Measurements from ENCODE around the gene MX1. TPM values are rescaled to one million over a fixed set of nuclear protein-coding genes. Genes with fewer than 3 reads are reported as not detected.

Gene MX1
- total RNA-seq, 1 donor = 86.4 TPM

DNA sequence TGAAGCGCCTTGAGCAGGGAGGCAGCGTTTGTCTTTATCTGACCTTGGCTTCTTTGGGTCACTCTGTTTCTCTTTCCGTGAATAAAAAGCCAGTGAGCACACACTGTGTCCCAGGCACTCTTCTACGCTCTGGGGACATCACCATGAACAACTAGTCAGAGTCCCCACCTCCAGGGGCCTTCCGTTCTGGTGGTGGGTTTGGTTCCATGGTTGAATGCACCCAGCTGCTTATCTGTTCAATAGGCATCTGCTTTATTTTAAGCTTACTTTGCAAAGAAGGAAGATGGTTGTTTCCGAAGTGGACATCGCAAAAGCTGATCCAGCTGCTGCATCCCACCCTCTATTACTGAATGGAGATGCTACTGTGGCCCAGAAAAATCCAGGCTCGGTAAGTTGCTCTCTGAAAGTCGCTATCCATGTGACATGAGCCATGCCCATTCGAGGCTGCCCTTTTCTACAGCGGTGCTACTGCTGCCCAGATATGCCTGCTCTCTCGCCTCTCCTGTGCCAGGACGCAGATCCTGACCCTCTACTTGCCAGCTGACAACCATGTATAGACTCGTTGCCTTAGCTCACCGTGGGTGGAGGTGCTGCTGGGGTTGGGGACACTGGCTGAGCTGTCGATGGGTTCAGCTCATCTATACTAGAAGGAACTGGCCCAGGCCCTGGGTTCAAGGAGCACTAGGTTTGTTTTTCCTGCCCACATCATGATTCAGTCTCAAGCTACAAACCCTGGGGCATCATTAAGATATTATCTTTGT, 5.9 kb downstream of the MX1 start:
- DNase-seq (ENCODE audit: low read depth in 2 of 3, low spot score in 2 of 3) = no peak

GRCh38 chr21:41432562-41433460, 6.8 kb downstream of the MX1 start:
- DNase-seq (ENCODE audit: low read depth in 2 of 3, low spot score in 2 of 3) = no peak

- DNase-seq (ENCODE audit: low read depth in 2 of 3, low spot score in 2 of 3) = no peak
Measured at GRCh38 chr21:41433566-41433965, 7.5 kb downstream of the MX1 start.

DNA sequence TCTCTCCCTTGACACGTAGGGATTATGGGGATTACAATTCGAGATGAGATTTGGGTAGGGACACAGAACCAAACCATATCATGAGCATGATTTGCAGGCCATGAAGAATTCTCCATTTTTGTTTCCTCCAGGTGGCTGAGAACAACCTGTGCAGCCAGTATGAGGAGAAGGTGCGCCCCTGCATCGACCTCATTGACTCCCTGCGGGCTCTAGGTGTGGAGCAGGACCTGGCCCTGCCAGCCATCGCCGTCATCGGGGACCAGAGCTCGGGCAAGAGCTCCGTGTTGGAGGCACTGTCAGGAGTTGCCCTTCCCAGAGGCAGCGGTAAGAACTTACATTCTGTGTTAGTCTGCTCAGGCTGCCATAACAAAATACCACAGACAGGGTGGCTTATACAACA, 9.7 kb downstream of the MX1 start:
- no peak for DNase-seq (ENCODE audit: low read depth in 2 of 3, low spot score in 2 of 3)

GRCh38 chr21:41437729-41438128, 11.7 kb downstream of the MX1 start:
- DNase-seq (ENCODE audit: low read depth in 2 of 3, low spot score in 2 of 3) = no peak

GRCh38 chr21:41438425-41439113, 12.5 kb downstream of the MX1 start:
- no peak for DNase-seq (ENCODE audit: low read depth in 2 of 3, low spot score in 2 of 3)

DNA sequence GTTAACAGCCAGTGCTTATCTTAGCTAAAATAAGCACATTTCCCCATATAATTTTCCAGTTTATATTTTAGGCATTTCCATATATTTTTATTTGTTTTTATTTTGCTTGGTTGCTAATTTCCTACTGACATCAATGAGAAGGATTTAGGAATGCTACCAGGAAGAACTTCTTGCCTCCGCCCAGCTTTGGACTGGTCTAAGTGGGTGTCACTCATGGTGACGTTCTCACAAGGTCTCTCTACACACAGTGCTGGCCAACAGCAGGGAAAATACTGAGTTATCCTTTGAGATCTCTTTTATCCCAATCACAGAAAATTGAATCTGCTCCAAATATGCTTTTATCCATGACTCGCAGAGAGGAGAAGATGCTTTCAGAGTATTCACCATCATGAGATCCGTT, 13.2 kb downstream of the MX1 start:
- no peak for DNase-seq (ENCODE audit: low read depth in 2 of 3, low spot score in 2 of 3)

DNA sequence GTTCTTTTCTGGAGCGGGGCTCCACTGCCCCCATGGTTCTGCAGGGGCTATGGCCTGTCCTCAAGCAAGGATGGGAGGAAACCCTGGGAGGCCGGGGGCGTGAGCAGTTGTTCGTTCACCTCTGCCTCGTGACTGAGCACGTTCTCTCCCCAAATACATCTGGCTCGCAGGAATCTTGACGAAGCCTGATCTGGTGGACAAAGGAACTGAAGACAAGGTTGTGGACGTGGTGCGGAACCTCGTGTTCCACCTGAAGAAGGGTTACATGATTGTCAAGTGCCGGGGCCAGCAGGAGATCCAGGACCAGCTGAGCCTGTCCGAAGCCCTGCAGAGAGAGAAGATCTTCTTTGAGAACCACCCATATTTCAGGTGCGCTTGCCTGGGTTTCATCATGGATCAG, 15.5 kb downstream of the MX1 start:
- no peak for DNase-seq (ENCODE audit: low read depth in 2 of 3, low spot score in 2 of 3)

GRCh38 chr21:41442481-41443186, 16.6 kb downstream of the MX1 start:
- DNase-seq (ENCODE audit: low read depth in 2 of 3, low spot score in 2 of 3) = no peak

GRCh38 chr21:41443562-41443961, 17.5 kb downstream of the MX1 start:
- no peak for DNase-seq (ENCODE audit: low read depth in 2 of 3, low spot score in 2 of 3)

GRCh38 chr21:41444703-41445464, 18.8 kb downstream of the MX1 start:
- DNase-seq (ENCODE audit: low read depth in 2 of 3, low spot score in 2 of 3) = no peak

DNA sequence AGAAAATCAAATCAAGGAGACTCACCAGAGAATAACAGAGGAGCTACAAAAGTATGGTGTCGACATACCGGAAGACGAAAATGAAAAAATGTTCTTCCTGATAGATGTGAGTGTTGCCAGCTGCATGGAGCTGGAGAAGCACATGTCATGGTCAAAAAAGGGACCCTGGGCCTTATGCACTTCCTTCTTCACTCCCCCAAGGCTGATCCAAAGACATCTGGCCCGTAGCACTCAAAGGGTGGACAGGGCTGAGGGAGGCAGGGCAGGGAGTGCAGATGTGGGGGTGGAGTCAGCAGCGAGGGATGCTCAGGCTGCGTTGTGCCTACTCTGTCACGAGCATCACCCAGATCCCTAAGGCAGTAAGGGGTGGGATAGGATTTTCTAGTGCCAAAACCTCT, 19.4 kb downstream of the MX1 start:
- no peak for DNase-seq (ENCODE audit: low read depth in 2 of 3, low spot score in 2 of 3)

DNA sequence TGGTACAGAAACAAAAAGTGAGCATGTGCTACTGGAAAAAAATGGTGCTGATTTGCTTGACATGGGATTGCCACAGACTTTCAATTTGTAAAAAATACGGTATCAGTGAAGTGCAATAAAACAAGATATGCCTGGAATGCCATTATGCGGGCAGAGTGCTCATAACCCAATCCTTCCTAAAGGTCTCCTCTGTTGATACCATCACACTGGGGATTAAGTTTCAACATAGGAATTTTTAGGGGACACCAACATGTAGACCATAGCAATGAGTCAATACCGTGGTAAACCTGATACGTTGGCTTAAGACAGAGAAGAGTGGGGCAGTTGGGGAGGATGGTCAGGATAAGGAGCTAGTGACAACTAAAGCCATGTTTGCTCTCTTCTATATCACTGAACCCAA, 20.5 kb downstream of the MX1 start:
- no peak for DNase-seq (ENCODE audit: low read depth in 2 of 3, low spot score in 2 of 3)

DNA sequence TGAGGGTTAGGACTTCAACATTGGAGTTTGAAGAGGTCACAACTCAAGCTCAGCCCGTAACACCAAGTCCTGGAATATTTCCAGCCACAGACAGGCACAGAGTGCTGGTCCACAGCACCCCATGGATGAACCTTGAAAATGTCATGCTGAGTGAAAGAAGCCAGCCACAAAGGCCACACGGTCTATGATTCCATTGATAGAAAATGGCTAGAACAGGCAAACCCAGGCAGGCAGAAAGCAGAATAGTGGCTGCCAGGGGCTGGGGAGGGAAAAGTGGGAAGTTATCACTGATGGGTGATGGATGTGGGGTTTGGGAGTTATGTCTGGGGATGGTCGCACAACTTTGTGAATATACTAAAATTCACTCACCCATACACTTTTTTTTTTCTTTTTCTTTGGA, 21.3 kb downstream of the MX1 start:
- no peak for DNase-seq (ENCODE audit: low read depth in 2 of 3, low spot score in 2 of 3)

- no peak for DNase-seq (ENCODE audit: low read depth in 2 of 3, low spot score in 2 of 3)
Measured at GRCh38 chr21:41449613-41450012, 23.6 kb downstream of the MX1 start.

DNA sequence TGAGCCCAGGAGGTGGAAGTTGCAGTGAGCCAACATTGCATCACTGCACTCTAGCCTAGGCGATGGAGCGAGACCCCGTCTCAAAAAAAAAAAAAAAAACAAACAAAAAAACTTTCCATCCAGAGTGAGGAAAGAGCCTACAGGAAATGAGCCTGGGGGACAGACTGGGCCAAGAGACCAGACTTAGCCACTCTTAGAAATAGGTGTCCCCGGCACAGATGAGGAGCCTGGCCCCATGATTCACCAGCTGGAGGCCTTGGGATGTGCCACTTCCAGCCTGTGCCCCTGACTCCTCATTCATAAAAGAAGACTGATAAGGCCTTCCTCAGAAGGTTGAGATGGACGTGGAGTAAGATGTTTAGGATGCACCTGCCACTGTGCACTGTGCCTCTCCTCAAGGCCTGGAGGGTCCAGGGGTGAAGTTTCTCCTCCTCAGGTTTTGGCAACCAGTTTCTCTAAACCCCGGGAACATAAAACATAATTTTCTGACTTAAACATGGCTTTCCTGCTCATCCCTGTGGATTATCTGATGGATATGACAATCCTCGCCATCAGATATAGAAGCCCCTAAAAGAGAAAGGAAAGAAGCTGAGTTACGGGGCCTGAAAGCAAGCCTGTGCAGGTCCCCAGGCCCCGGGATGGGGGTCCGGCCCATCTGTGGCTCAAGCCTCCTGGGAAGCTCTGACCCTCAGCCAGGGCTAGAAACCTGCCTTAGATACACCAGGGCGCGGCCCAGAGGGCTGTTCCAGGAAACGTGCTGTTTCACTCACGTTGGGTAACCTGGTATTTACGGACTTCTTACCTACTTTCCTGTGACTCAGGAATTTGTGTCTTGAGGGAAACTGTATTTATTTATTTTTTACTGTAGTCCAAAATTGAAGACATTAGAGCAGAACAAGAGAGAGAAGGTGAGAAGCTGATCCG, 26.0 kb downstream of the MX1 start:
- DNase-seq (ENCODE audit: low read depth in 2 of 3, low spot score in 2 of 3) = no peak

DNA sequence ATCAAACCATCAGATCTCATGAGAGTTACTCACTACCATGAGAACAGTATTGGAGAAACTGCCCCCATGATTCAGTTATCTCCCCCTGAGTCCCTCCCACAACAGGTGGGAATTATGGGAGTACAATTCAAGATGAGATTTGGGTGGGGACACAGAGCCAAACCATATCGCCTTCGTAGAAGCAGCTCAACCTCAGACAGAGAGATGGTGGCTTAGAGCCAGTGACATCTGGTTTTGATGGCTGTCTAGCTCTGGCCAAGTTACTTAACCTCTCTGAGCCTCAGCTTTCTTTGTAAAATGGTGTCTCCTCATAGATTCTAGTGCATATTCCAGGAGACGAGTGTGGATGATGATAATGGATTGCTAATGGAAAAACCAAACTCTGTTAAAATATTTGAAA, 27.2 kb downstream of the MX1 start:
- DNase-seq (ENCODE audit: low read depth in 2 of 3, low spot score in 2 of 3) = no peak

DNA sequence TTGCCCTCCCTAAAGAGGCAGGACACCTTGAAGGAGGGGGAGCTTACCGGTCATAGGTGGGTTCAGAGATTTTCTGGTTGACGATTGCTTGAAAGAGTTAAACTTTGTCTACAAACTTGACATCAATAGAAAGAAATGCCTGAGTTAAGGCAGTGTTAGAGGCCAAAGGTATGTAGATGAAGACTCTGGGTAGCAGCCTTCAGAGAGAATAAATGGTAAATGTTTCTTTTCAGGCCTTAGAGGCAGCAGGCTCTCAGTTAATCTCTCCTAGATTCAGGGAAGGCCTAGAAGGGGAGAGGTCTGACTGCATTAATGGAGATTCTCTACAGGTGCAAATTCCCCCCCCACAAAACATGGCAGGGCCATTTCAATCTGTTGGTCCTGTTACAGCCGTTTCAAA, 27.7 kb downstream of the MX1 start:
- no peak for DNase-seq (ENCODE audit: low read depth in 2 of 3, low spot score in 2 of 3)

GRCh38 chr21:41458121-41458520, 32.1 kb downstream of the MX1 start:
- DNase-seq (ENCODE audit: low read depth in 2 of 3, low spot score in 2 of 3) = no peak
